ENCODE measurements around the gene PI4KB. TPM values are rescaled to one million over a fixed set of nuclear protein-coding genes. Genes with fewer than 3 reads are reported as not detected.
A peak's percentile ranks its signal among the peaks of the same experiment; 100 is the strongest.
"Not testable (repeated sequence)": the region's sequence is repeated elsewhere in the genome, so short reads cannot be mapped to it uniquely, and the experiment has no call there.

Gene PI4KB
- total RNA-seq, 1 donor from 2014 or later = 30.3 TPM

GRCh38 chr1:151367658-151368392 lies 40.6 kb upstream of the PI4KB start:
- Histone ChIP-seq H3K9ac (ENCODE audit: low read depth in 1 of 3, low read length in 3 of 3) (peak overlapping the region in 1 of 3 donors; percentile 25), H3K9me3 (ENCODE audit: control insufficient read depth in 3 of 3, low read length in 3 of 3) (no peaks in the 10 kb centered on the region), H3K27ac (ENCODE audit: low read depth, low read length) (peak overlapping the region; percentile 59), H3K4me1 (ENCODE audit: control insufficient read depth in 3 of 3, insufficient read depth in 3 of 3, low read length in 3 of 3) (peaks cover 47 to 52% (median 49%) of the 10 kb centered on the region in 3 donors), H3K36me3 (ENCODE audit: control insufficient read depth in 3 of 3, insufficient read depth in 3 of 3, low read length in 3 of 3) (peaks cover 31 to 44% (median 38%) of the 10 kb centered on the region in 3 donors), H3K27me3 (ENCODE audit: control insufficient read depth in 3 of 3, insufficient read depth in 3 of 3, low read length in 3 of 3) (no peaks in the 10 kb centered on the region), H3K4me3 (ENCODE audit: low read length in 3 of 3) (no peak overlapping the region)

- Histone ChIP-seq H3K4me1 (ENCODE audit: control insufficient read depth in 3 of 3, insufficient read depth in 3 of 3, low read length in 3 of 3) (peaks cover 26 to 27% (median 26%) of the 10 kb centered on the region in 3 donors), H3K9me3 (ENCODE audit: control insufficient read depth in 3 of 3, low read length in 3 of 3) (no peaks in the 10 kb centered on the region), H3K36me3 (ENCODE audit: control insufficient read depth in 3 of 3, insufficient read depth in 3 of 3, low read length in 3 of 3) (peaks cover 31 to 47% (median 38%) of the 10 kb centered on the region in 3 donors), H3K27ac (ENCODE audit: low read depth, low read length) (no peak overlapping the region), H3K4me3 (ENCODE audit: low read length in 3 of 3) (no peak overlapping the region), H3K9ac (ENCODE audit: low read depth in 1 of 3, low read length in 3 of 3) (no peak overlapping the region), H3K27me3 (ENCODE audit: control insufficient read depth in 3 of 3, insufficient read depth in 3 of 3, low read length in 3 of 3) (no peaks in the 10 kb centered on the region)
Observed at GRCh38 chr1:151364996-151365395, 37.8 kb upstream of the PI4KB start.

- H3K4me3 ChIP-seq (ENCODE audit: low read length in 3 of 3) = no peak overlapping the region
- H3K9ac ChIP-seq (ENCODE audit: low read depth in 1 of 3, low read length in 3 of 3) = no peak overlapping the region
- H3K4me1 ChIP-seq (ENCODE audit: control insufficient read depth in 3 of 3, insufficient read depth in 3 of 3, low read length in 3 of 3) = peaks cover 2 to 3% (median 2%) of the 10 kb centered on the region in 3 donors
- peaks cover 28 to 41% (median 32%) of the 10 kb centered on the region in 3 donors for H3K36me3 ChIP-seq (ENCODE audit: control insufficient read depth in 3 of 3, insufficient read depth in 3 of 3, low read length in 3 of 3)
- H3K27ac ChIP-seq (ENCODE audit: low read depth, low read length) = no peak overlapping the region
- H3K9me3 ChIP-seq (ENCODE audit: control insufficient read depth in 3 of 3, low read length in 3 of 3) = no peaks in the 10 kb centered on the region
- H3K27me3 ChIP-seq (ENCODE audit: control insufficient read depth in 3 of 3, insufficient read depth in 3 of 3, low read length in 3 of 3) = no peaks in the 10 kb centered on the region
Observed at GRCh38 chr1:151362308-151363155, 35.3 kb upstream of the PI4KB start.

- Histone ChIP-seq H3K36me3 (ENCODE audit: control insufficient read depth in 3 of 3, insufficient read depth in 3 of 3, low read length in 3 of 3) (peaks cover 28 to 41% (median 32%) of the 10 kb centered on the region in 3 donors), H3K4me3 (ENCODE audit: low read length in 3 of 3) (no peak overlapping the region), H3K27ac (ENCODE audit: low read depth, low read length) (no peak overlapping the region), H3K9me3 (ENCODE audit: control insufficient read depth in 3 of 3, low read length in 3 of 3) (no peaks in the 10 kb centered on the region), H3K9ac (ENCODE audit: low read depth in 1 of 3, low read length in 3 of 3) (no peak overlapping the region), H3K27me3 (ENCODE audit: control insufficient read depth in 3 of 3, insufficient read depth in 3 of 3, low read length in 3 of 3) (no peaks in the 10 kb centered on the region), H3K4me1 (ENCODE audit: control insufficient read depth in 3 of 3, insufficient read depth in 3 of 3, low read length in 3 of 3) (no peaks in the 10 kb centered on the region)
Observed at GRCh38 chr1:151361883-151362282, 34.7 kb upstream of the PI4KB start.

GRCh38 chr1:151356696-151357095 lies 29.5 kb upstream of the PI4KB start:
- Histone ChIP-seq H3K27ac (ENCODE audit: low read depth, low read length) (no peak overlapping the region), H3K4me3 (ENCODE audit: low read length in 3 of 3) (no peak overlapping the region), H3K9ac (ENCODE audit: low read depth in 1 of 3, low read length in 3 of 3) (no peak overlapping the region), H3K27me3 (ENCODE audit: control insufficient read depth in 3 of 3, insufficient read depth in 3 of 3, low read length in 3 of 3) (no peaks in the 10 kb centered on the region), H3K36me3 (ENCODE audit: control insufficient read depth in 3 of 3, insufficient read depth in 3 of 3, low read length in 3 of 3) (no peaks in the 10 kb centered on the region), H3K9me3 (ENCODE audit: control insufficient read depth in 3 of 3, low read length in 3 of 3) (no peaks in the 10 kb centered on the region), H3K4me1 (ENCODE audit: control insufficient read depth in 3 of 3, insufficient read depth in 3 of 3, low read length in 3 of 3) (no peaks in the 10 kb centered on the region)

GRCh38 chr1:151352021-151352718 lies 25.0 kb upstream of the PI4KB start:
- Histone ChIP-seq H3K4me3 (ENCODE audit: low read length in 3 of 3) (no peak overlapping the region), H3K27me3 (ENCODE audit: control insufficient read depth in 3 of 3, insufficient read depth in 3 of 3, low read length in 3 of 3) (no peaks in the 10 kb centered on the region), H3K9me3 (ENCODE audit: control insufficient read depth in 3 of 3, low read length in 3 of 3) (no peaks in the 10 kb centered on the region), H3K4me1 (ENCODE audit: control insufficient read depth in 3 of 3, insufficient read depth in 3 of 3, low read length in 3 of 3) (peaks cover 0 to 8% (median 3%) of the 10 kb centered on the region in 3 donors), H3K36me3 (ENCODE audit: control insufficient read depth in 3 of 3, insufficient read depth in 3 of 3, low read length in 3 of 3) (no peaks in the 10 kb centered on the region), H3K27ac (ENCODE audit: low read depth, low read length) (no peak overlapping the region), H3K9ac (ENCODE audit: low read depth in 1 of 3, low read length in 3 of 3) (no peak overlapping the region)

- H3K4me3 ChIP-seq (ENCODE audit: low read length in 3 of 3); H3K27me3 ChIP-seq (ENCODE audit: control insufficient read depth in 3 of 3, insufficient read depth in 3 of 3, low read length in 3 of 3): not testable (repeated sequence)
Observed at GRCh38 chr1:151350323-151350722, 23.1 kb upstream of the PI4KB start.

GRCh38 chr1:151347523-151348246 lies 20.5 kb upstream of the PI4KB start:
- Histone ChIP-seq H3K9ac (ENCODE audit: low read depth in 1 of 3, low read length in 3 of 3) (peak overlapping the region in 2 of 3 donors; percentile 58 to 89), H3K27me3 (ENCODE audit: control insufficient read depth in 3 of 3, insufficient read depth in 3 of 3, low read length in 3 of 3) (no peaks in the 10 kb centered on the region), H3K4me3 (ENCODE audit: low read length in 3 of 3) (peak overlapping the region; percentile 66 to 94 (median 93)), H3K36me3 (ENCODE audit: control insufficient read depth in 3 of 3, insufficient read depth in 3 of 3, low read length in 3 of 3) (peaks cover 27 to 30% (median 28%) of the 10 kb centered on the region in 3 donors), H3K9me3 (ENCODE audit: control insufficient read depth in 3 of 3, low read length in 3 of 3) (no peaks in the 10 kb centered on the region), H3K4me1 (ENCODE audit: control insufficient read depth in 3 of 3, insufficient read depth in 3 of 3, low read length in 3 of 3) (peaks cover 9 to 15% (median 14%) of the 10 kb centered on the region in 3 donors), H3K27ac (ENCODE audit: low read depth, low read length) (peak overlapping the region; percentile 95)

More at GRCh38 chr1:151350323-151350722, 23.1 kb upstream of the PI4KB start:
- H3K36me3 ChIP-seq (ENCODE audit: control insufficient read depth in 3 of 3, insufficient read depth in 3 of 3, low read length in 3 of 3); H3K9me3 ChIP-seq (ENCODE audit: control insufficient read depth in 3 of 3, low read length in 3 of 3); H3K9ac ChIP-seq (ENCODE audit: low read depth in 1 of 3, low read length in 3 of 3); H3K27ac ChIP-seq (ENCODE audit: low read depth, low read length): not testable (repeated sequence)
- H3K4me1 ChIP-seq (ENCODE audit: control insufficient read depth in 3 of 3, insufficient read depth in 3 of 3, low read length in 3 of 3) = peaks cover 9 to 15% (median 14%) of the 10 kb centered on the region in 3 donors

- H3K27me3 ChIP-seq (ENCODE audit: control insufficient read depth in 3 of 3, insufficient read depth in 3 of 3, low read length in 3 of 3) = no peaks in the 10 kb centered on the region
- no peaks in the 10 kb centered on the region for H3K9me3 ChIP-seq (ENCODE audit: control insufficient read depth in 3 of 3, low read length in 3 of 3)
- H3K27ac ChIP-seq (ENCODE audit: low read depth, low read length) = peak within 1 kb of the TSS; percentile 95
- peaks cover 9 to 15% (median 14%) of the 10 kb centered on the region in 3 donors for H3K4me1 ChIP-seq (ENCODE audit: control insufficient read depth in 3 of 3, insufficient read depth in 3 of 3, low read length in 3 of 3)
- H3K36me3 ChIP-seq (ENCODE audit: control insufficient read depth in 3 of 3, insufficient read depth in 3 of 3, low read length in 3 of 3) = peaks cover 32 to 35% (median 34%) of the 10 kb centered on the region in 3 donors
- H3K9ac ChIP-seq (ENCODE audit: low read depth in 1 of 3, low read length in 3 of 3) = peak within 1 kb of the TSS; percentile 89 to 94 (median 89)
- peak within 1 kb of the TSS; percentile 93 to 96 (median 94) for H3K4me3 ChIP-seq (ENCODE audit: low read length in 3 of 3)
Observed at GRCh38 chr1:151346769-151347522, 19.7 kb upstream of the PI4KB start, which contains the start of gene RFX5. Gene RFX5, minus strand, starts transcription at chr1:151347252. Its CDS starts 932 bp downstream, at chr1:151346320.
